Stimulated activated CD8-positive, alpha-beta memory T cell treated with anti-CD3 and anti-CD28 coated beads, Interleukin-2, amount 100 ng/mL, for 1 hour (primary cell): ENCODE measurements around the gene MAFF.
"Not testable (repeated sequence)": the region's sequence is repeated elsewhere in the genome, so short reads cannot be mapped to it uniquely, and the experiment has no call there.

Experiments used
- DNase-seq, 2 donors: peaks; one replicate each; pipeline ENCODE4 v3.0.0-alpha.2; 2020; ENCODE audit warnings: low read depth in 2 of 2

Gene MAFF

GRCh38 chr22:38177571-38177925 is 24.2 kb upstream of the MAFF start:
- DNase-seq: not testable (repeated sequence)

GRCh38 chr22:38177926-38178604 is 23.7 kb upstream of the MAFF start:
- no peak for DNase-seq

GRCh38 chr22:38178605-38178937 is 23.2 kb upstream of the MAFF start:
- not testable (repeated sequence) for DNase-seq

GRCh38 chr22:38180841-38181452 is 20.8 kb upstream of the MAFF start:
- DNase-seq: no peak

GRCh38 chr22:38181453-38182200 is 20.2 kb upstream of the MAFF start, which contains the start of gene PLA2G6:
Gene PLA2G6, minus strand, starts transcription at chr22:38181830. Its CDS starts 12,404 bp downstream, at chr22:38169426.
- peak; percentile 90 to 93 for DNase-seq

GRCh38 chr22:38184788-38185187 is 17.0 kb upstream of the MAFF start:
- DNase-seq: no peak

GRCh38 chr22:38186429-38186828 is 15.4 kb upstream of the MAFF start:
- DNase-seq: no peak

- DNase-seq: no peak
Observed at GRCh38 chr22:38187413-38188212, 14.2 kb upstream of the MAFF start.

GRCh38 chr22:38189104-38189503 is 12.7 kb upstream of the MAFF start:
- no peak for DNase-seq

- DNase-seq: no peak
Observed at GRCh38 chr22:38190581-38190980, 11.2 kb upstream of the MAFF start.

GRCh38 chr22:38191055-38191454 is 10.7 kb upstream of the MAFF start:
- DNase-seq: no peak

- no peak for DNase-seq
Observed at GRCh38 chr22:38191731-38192474, 9.9 kb upstream of the MAFF start.

- no peak for DNase-seq
Observed at GRCh38 chr22:38192475-38192863, 9.3 kb upstream of the MAFF start.

- DNase-seq: no peak
Observed at GRCh38 chr22:38193580-38193979, 8.2 kb upstream of the MAFF start.

GRCh38 chr22:38196791-38197419 is 4.9 kb upstream of the MAFF start:
- DNase-seq: no peak

- no peak for DNase-seq
Observed at GRCh38 chr22:38199826-38200559, 1.8 kb upstream of the MAFF start.

GRCh38 chr22:38201371-38201710 is 453 bp upstream of the MAFF start:
- DNase-seq: no peak

GRCh38 chr22:38202437-38203089 is 769 bp downstream of the MAFF start:
- peak in 1 of 2 donors; percentile 33 for DNase-seq

GRCh38 chr22:38203090-38203810 is 1.5 kb downstream of the MAFF start:
- DNase-seq: no peak
